Sigmoid colon (tissue), 4 donors: ENCODE results near the gene IFIT2.

ENCODE experiments used
- EP300 ChIP-seq, 4 donors: sonication (generic); formaldehyde crosslinking; IDR thresholded peaks; one replicate each; pipeline ENCODE4 v1.6.1; 2017; ENCODE audit warnings: antibody characterized with exemption in 4 of 4
- POLR2A ChIP-seq, 2 donors: fragments of 450-650 bp; IDR thresholded peaks; one replicate each; pipeline ENCODE4 v1.6.1; 2016; ENCODE audit warnings: antibody characterized with exemption in 2 of 2, mild to moderate bottlenecking in 2 of 2, moderate library complexity in 2 of 2
- POLR2AphosphoS5 ChIP-seq, 4 donors: sonication (generic); formaldehyde crosslinking; IDR thresholded peaks; one replicate each; pipeline ENCODE4 v1.6.1; 2017; ENCODE audit warnings: antibody characterized with exemption in 4 of 4
- TF ChIP-seq, protein P1 (sequence below), 4 experiments: fragments of 450-650 bp in 3 of 4; fragments of 200-600 bp in 1 of 4; IDR thresholded peaks; one replicate each; pipeline ENCODE4 v1.5.1; 2016 to 2019; ENCODE audit warnings: antibody characterized with exemption in 4 of 4, mild to moderate bottlenecking in 3 of 4, moderate library complexity in 2 of 4

DNA sequence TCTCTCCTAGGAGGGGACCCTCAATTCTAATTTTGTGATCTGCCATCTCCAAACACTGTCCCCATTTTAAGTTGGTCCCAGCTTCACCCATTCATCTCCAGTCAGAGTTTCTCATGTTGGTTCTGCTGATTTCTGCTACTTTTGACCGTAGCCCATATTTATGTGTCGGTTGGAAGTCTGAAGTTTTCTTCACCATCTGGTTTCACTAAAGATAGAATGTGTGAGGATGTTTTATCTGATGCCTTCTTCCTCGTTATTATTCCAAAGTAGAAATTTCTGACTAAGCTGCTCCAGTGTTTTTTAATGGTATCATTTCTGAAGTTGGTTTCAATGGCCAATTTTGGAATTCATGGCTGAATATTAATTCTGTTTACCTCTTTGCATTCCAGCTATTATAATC, 21.3 kb upstream of the IFIT2 start:
- TF ChIP-seq POLR2A (IDR thresholded peaks at IDR 0.05) (no peak), POLR2AphosphoS5 (IDR thresholded peaks at IDR 0.05) (no peak), EP300 (IDR thresholded peaks at IDR 0.05) (no peak)
- TF ChIP-seq, protein P1, sequence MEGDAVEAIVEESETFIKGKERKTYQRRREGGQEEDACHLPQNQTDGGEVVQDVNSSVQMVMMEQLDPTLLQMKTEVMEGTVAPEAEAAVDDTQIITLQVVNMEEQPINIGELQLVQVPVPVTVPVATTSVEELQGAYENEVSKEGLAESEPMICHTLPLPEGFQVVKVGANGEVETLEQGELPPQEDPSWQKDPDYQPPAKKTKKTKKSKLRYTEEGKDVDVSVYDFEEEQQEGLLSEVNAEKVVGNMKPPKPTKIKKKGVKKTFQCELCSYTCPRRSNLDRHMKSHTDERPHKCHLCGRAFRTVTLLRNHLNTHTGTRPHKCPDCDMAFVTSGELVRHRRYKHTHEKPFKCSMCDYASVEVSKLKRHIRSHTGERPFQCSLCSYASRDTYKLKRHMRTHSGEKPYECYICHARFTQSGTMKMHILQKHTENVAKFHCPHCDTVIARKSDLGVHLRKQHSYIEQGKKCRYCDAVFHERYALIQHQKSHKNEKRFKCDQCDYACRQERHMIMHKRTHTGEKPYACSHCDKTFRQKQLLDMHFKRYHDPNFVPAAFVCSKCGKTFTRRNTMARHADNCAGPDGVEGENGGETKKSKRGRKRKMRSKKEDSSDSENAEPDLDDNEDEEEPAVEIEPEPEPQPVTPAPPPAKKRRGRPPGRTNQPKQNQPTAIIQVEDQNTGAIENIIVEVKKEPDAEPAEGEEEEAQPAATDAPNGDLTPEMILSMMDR (IDR thresholded peaks at IDR 0.05) = no peak
